Omental fat pad (tissue), 4 donors: ENCODE data around the gene ASS1. TPM values are rescaled to one million over a fixed set of nuclear protein-coding genes. Genes with fewer than 3 reads are reported as not detected.

ENCODE experiments used
- ATAC-seq: fragments of 150-250 bp; one replicate; pipeline ENCODE4 v1.9.1; 2016; ENCODE audit warnings: mild to moderate bottlenecking, moderate library complexity; ENCODE audit not compliant: low FRiP score
- DNase-seq: peaks from one replicate; pipeline ENCODE4 v3.0.0-alpha.2; 2019; ENCODE audit warnings: low spot score
- CTCF ChIP-seq, 3 donors: fragments of 450-650 bp; IDR thresholded peaks; one replicate each; pipeline ENCODE4 v1.5.1; 2016 to 2017; ENCODE audit warnings: antibody characterized with exemption in 3 of 3, mild to moderate bottlenecking in 3 of 3, moderate library complexity in 2 of 3
- total RNA-seq, 4 donors: library from RNA; depleted of rRNA; stranded (reverse); fragments of >200 nt; gene quantifications; one replicate each; pipeline ENCODE4 v1.1.0, GENCODE V29; 2016

The ASS1 gene
- total RNA-seq, 4 donors from 2014 or later = 250 to 621 (median 378) TPM

- ATAC-seq = no peak
- no peak for DNase-seq
- no peak for TF ChIP-seq CTCF (IDR thresholded peaks at IDR 0.05)
Measured at GRCh38 chr9:130532426-130533080, 87.8 kb downstream of the ASS1 start.

GRCh38 chr9:130535818-130536521 lies 91.2 kb downstream of the ASS1 start:
- peak; percentile 58 for ATAC-seq
- no peak for TF ChIP-seq CTCF (IDR thresholded peaks at IDR 0.05)
- DNase-seq = no peak

- no peak for TF ChIP-seq CTCF (IDR thresholded peaks at IDR 0.05)
- no peak for DNase-seq
- ATAC-seq = no peak
Measured at GRCh38 chr9:130536701-130537107, 91.9 kb downstream of the ASS1 start.

- ATAC-seq = peak; percentile 8
- TF ChIP-seq CTCF (IDR thresholded peaks at IDR 0.05) = no peak
Measured at GRCh38 chr9:130537346-130538050, 92.7 kb downstream of the ASS1 start.

GRCh38 chr9:130539420-130540223 lies 94.9 kb downstream of the ASS1 start:
- DNase-seq = no peak
- TF ChIP-seq CTCF (IDR thresholded peaks at IDR 0.05) = no peak
- ATAC-seq = no peak

More at GRCh38 chr9:130537346-130538050, 92.7 kb downstream of the ASS1 start:
- DNase-seq = no peak

- DNase-seq (no peak), ATAC-seq (no peak)
- no peak for TF ChIP-seq CTCF (IDR thresholded peaks at IDR 0.05)
Measured at GRCh38 chr9:130541533-130541932, 96.8 kb downstream of the ASS1 start.
